Upper lobe of left lung (tissue), 4 donors: ENCODE data around the gene CFAP57.

Experiments used
- CTCF ChIP-seq, 6 experiments: fragments of 450-650 bp in 4 of 6; fragments of 200-600 bp in 2 of 6; sonication (generic) in 2 of 6; IDR thresholded peaks; one replicate each; pipeline ENCODE4 v1.5.1; 2016 to 2019; ENCODE audit warnings: antibody characterized with exemption in 6 of 6
- EP300 ChIP-seq, 4 donors: sonication (generic); formaldehyde crosslinking; IDR thresholded peaks; one replicate each; pipeline ENCODE4 v1.5.1; 2017; ENCODE audit warnings: antibody characterized with exemption in 4 of 4, control low read depth in 2 of 4
- POLR2A ChIP-seq, 4 donors: fragments of 450-650 bp; IDR thresholded peaks; one replicate each; pipeline ENCODE4 v1.5.1; 2016 to 2017; ENCODE audit warnings: antibody characterized with exemption in 4 of 4, mild to moderate bottlenecking in 2 of 4
- POLR2AphosphoS5 ChIP-seq, 2 donors: sonication (generic); formaldehyde crosslinking; IDR thresholded peaks; one replicate each; pipeline ENCODE4 v1.5.1; 2017; ENCODE audit warnings: antibody characterized with exemption in 2 of 2

DNA sequence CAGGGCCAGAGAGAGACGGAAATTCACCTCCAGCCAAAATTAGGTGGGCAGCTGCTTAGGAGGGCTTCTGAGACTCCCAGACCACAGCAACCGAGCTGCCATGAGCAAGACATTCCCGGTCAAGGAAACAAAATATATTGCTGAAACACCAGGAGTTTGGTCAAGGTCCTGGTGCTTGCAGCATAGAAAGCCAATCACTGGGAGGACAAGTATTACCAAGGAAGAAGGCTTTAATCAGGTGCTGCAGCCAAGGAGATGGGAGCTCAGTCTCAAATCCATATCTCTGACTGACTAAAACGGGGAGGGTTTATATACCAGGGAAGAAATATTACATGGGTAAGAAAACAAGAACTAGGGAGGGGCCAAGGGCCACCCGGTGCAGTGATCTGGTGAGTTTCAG lies 78.9 kb downstream of the CFAP57 start:
- TF ChIP-seq POLR2AphosphoS5 (IDR thresholded peaks at IDR 0.05), result no peak
- TF ChIP-seq CTCF (IDR thresholded peaks at IDR 0.05), result no peak
- TF ChIP-seq EP300 (IDR thresholded peaks at IDR 0.05), result no peak
- no peak for TF ChIP-seq POLR2A (IDR thresholded peaks at IDR 0.05)
